Muscle layer of colon (tissue), 2 donors: ENCODE results near the gene PDGFA.

ENCODE experiments used
- H3K27ac ChIP-seq: one replicate; pipeline ENCODE4 v1.7.0; 2013; ENCODE audit warnings: low read depth, mild to moderate bottlenecking, low read length, moderate library complexity
- H3K27me3 ChIP-seq, 2 donors: one replicate each; pipeline ENCODE4 v1.7.0; 2013; ENCODE audit warnings: low read length in 2 of 2, mild to moderate bottlenecking in 2 of 2; ENCODE audit not compliant: insufficient read depth in 2 of 2, control insufficient read depth in 1 of 2
- H3K36me3 ChIP-seq: one replicate; pipeline ENCODE4 v1.7.0; 2013; ENCODE audit warnings: mild to moderate bottlenecking, low read length; ENCODE audit not compliant: insufficient read depth
- H3K4me1 ChIP-seq: one replicate; pipeline ENCODE4 v1.7.0; 2013; ENCODE audit warnings: mild to moderate bottlenecking, low read length; ENCODE audit not compliant: insufficient read depth
- H3K4me3 ChIP-seq, 2 donors: one replicate each; pipeline ENCODE4 v1.7.0; 2013; ENCODE audit warnings: low read length in 2 of 2, low read depth in 1 of 2, mild to moderate bottlenecking in 1 of 2, moderate library complexity in 1 of 2
- H3K9ac ChIP-seq: one replicate; pipeline ENCODE4 v1.7.0; 2013; ENCODE audit warnings: low read length
- H3K9me3 ChIP-seq: one replicate; pipeline ENCODE4 v1.7.0; 2013; ENCODE audit warnings: mild to moderate bottlenecking, low read length
- donor health status: abdominal sarcoma.
- donor health status: Adenocarcinoma of cecum.

The PDGFA gene

GRCh38 chr7:471191-471865 is 48.3 kb downstream of the PDGFA start:
- Histone ChIP-seq H3K27ac (peak overlapping the region; percentile 34), H3K9me3 (no peaks in the 10 kb centered on the region), H3K27me3 (no peaks in the 10 kb centered on the region), H3K4me1 (no peaks in the 10 kb centered on the region), H3K9ac (no peak overlapping the region), H3K4me3 (no peak overlapping the region), H3K36me3 (no peaks in the 10 kb centered on the region)

- no peak overlapping the region for H3K27ac ChIP-seq
- H3K9me3 ChIP-seq: no peaks in the 10 kb centered on the region
- no peaks in the 10 kb centered on the region for H3K27me3 ChIP-seq
- H3K9ac ChIP-seq: no peak overlapping the region
- no peaks in the 10 kb centered on the region for H3K36me3 ChIP-seq
- H3K4me3 ChIP-seq: no peak overlapping the region
- no peaks in the 10 kb centered on the region for H3K4me1 ChIP-seq
Observed at GRCh38 chr7:469563-469961, 50.1 kb downstream of the PDGFA start.

- Histone ChIP-seq H3K4me1 (no peaks in the 10 kb centered on the region), H3K27me3 (no peaks in the 10 kb centered on the region), H3K9ac (no peak overlapping the region), H3K9me3 (no peaks in the 10 kb centered on the region), H3K4me3 (no peak overlapping the region), H3K27ac (no peak overlapping the region), H3K36me3 (no peaks in the 10 kb centered on the region)
Observed at GRCh38 chr7:468681-469562, 50.7 kb downstream of the PDGFA start.

GRCh38 chr7:467856-468545 is 51.6 kb downstream of the PDGFA start:
- no peaks in the 10 kb centered on the region for H3K9me3 ChIP-seq
- H3K4me1 ChIP-seq: no peaks in the 10 kb centered on the region
- H3K4me3 ChIP-seq: no peak overlapping the region
- H3K27me3 ChIP-seq: no peaks in the 10 kb centered on the region
- H3K36me3 ChIP-seq: no peaks in the 10 kb centered on the region
- H3K9ac ChIP-seq: no peak overlapping the region
- H3K27ac ChIP-seq: no peak overlapping the region

- no peaks in the 10 kb centered on the region for H3K27me3 ChIP-seq
- H3K4me1 ChIP-seq: no peaks in the 10 kb centered on the region
- no peak overlapping the region for H3K27ac ChIP-seq
- H3K4me3 ChIP-seq: no peak overlapping the region
- H3K9ac ChIP-seq: no peak overlapping the region
- H3K9me3 ChIP-seq: no peaks in the 10 kb centered on the region
- no peaks in the 10 kb centered on the region for H3K36me3 ChIP-seq
Observed at GRCh38 chr7:467393-467828, 52.2 kb downstream of the PDGFA start.

GRCh38 chr7:466465-467191 is 53.0 kb downstream of the PDGFA start:
- no peaks in the 10 kb centered on the region for H3K9me3 ChIP-seq
- no peaks in the 10 kb centered on the region for H3K4me1 ChIP-seq
- H3K27me3 ChIP-seq: no peaks in the 10 kb centered on the region
- no peaks in the 10 kb centered on the region for H3K36me3 ChIP-seq
- H3K9ac ChIP-seq: no peak overlapping the region
- no peak overlapping the region for H3K4me3 ChIP-seq
- no peak overlapping the region for H3K27ac ChIP-seq

GRCh38 chr7:465710-466400 is 53.8 kb downstream of the PDGFA start:
- Histone ChIP-seq H3K27me3 (no peaks in the 10 kb centered on the region), H3K4me3 (no peak overlapping the region), H3K27ac (no peak overlapping the region), H3K36me3 (no peaks in the 10 kb centered on the region), H3K4me1 (no peaks in the 10 kb centered on the region), H3K9ac (no peak overlapping the region), H3K9me3 (no peaks in the 10 kb centered on the region)

GRCh38 chr7:464454-465401 is 54.9 kb downstream of the PDGFA start:
- H3K27ac ChIP-seq: no peak overlapping the region
- H3K27me3 ChIP-seq: no peaks in the 10 kb centered on the region
- H3K36me3 ChIP-seq: no peaks in the 10 kb centered on the region
- H3K4me1 ChIP-seq: no peaks in the 10 kb centered on the region
- no peak overlapping the region for H3K4me3 ChIP-seq
- no peak overlapping the region for H3K9ac ChIP-seq
- H3K9me3 ChIP-seq: no peaks in the 10 kb centered on the region

- no peaks in the 10 kb centered on the region for H3K27me3 ChIP-seq
- H3K9ac ChIP-seq: no peak overlapping the region
- H3K9me3 ChIP-seq: no peaks in the 10 kb centered on the region
- no peaks in the 10 kb centered on the region for H3K4me1 ChIP-seq
- no peak overlapping the region for H3K4me3 ChIP-seq
- H3K36me3 ChIP-seq: no peaks in the 10 kb centered on the region
- H3K27ac ChIP-seq: no peak overlapping the region
Observed at GRCh38 chr7:463817-464453, 55.7 kb downstream of the PDGFA start.

- Histone ChIP-seq H3K36me3 (no peaks in the 10 kb centered on the region), H3K4me3 (no peak overlapping the region), H3K9me3 (no peaks in the 10 kb centered on the region), H3K27me3 (no peaks in the 10 kb centered on the region), H3K9ac (no peak overlapping the region), H3K27ac (no peak overlapping the region), H3K4me1 (no peaks in the 10 kb centered on the region)
Observed at GRCh38 chr7:463362-463781, 56.3 kb downstream of the PDGFA start.
